Measurements from ENCODE around the gene CPSF7.
A peak's percentile ranks its signal among the peaks of the same experiment; 100 is the strongest.

CPSF7 gene

DNA sequence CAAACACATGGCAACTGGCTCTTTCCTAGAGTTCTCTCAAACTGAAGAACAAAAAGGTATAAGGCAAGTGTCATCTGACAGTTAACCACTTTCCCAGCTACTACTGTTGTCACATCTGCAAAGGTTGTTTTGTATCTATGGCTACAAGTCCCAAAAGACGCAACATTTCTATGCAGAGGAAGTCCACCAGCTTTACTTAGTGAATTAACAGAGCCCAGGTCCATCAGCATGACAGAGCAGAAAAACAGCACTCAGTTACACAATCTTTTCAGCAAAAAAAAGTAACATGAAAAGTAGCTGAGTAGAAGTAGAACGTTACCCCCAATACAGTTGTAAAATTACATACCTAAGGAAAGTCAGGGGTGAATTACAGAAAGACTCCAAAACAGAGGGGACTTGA lies 12.1 kb downstream of the CPSF7 start:
- Histone ChIP-seq H3K36me3 (peaks cover 75% of the 10 kb centered on the region), H3K27me3 (no peaks in the 10 kb centered on the region), H3K27ac (peak overlapping the region; percentile 90)

DNA sequence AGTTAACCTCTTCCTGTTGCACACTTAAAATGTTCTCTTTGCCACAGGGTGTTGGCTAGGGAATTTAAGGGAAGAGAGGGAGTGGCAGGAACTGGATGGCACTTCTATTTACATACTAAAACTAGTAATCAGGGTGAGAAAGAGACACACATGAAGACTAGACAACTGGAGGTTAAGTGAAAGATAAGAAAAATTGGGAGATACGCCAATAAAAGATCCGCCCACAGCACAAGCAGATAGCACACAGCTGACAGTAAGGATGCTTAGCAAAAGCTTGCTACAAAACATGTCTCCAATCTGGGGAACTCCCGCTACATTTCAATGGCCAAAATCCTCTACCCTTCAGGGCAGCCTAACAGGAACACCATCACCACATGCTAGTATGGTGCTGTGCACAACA lies 12.8 kb downstream of the CPSF7 start:
- H3K4me1 ChIP-seq (ENCODE audit: control insufficient read depth in 1 of 2, insufficient read depth in 1 of 2, low read depth in 1 of 2, low read length in 1 of 2): peaks cover 42 to 44% of the 10 kb centered on the region in 2 experiments
- H3K9me3 ChIP-seq: no peaks in the 10 kb centered on the region
- TF ChIP-seq, protein P1, sequence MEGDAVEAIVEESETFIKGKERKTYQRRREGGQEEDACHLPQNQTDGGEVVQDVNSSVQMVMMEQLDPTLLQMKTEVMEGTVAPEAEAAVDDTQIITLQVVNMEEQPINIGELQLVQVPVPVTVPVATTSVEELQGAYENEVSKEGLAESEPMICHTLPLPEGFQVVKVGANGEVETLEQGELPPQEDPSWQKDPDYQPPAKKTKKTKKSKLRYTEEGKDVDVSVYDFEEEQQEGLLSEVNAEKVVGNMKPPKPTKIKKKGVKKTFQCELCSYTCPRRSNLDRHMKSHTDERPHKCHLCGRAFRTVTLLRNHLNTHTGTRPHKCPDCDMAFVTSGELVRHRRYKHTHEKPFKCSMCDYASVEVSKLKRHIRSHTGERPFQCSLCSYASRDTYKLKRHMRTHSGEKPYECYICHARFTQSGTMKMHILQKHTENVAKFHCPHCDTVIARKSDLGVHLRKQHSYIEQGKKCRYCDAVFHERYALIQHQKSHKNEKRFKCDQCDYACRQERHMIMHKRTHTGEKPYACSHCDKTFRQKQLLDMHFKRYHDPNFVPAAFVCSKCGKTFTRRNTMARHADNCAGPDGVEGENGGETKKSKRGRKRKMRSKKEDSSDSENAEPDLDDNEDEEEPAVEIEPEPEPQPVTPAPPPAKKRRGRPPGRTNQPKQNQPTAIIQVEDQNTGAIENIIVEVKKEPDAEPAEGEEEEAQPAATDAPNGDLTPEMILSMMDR (IDR thresholded peaks at IDR 0.05): no peak
- peaks cover 78% of the 10 kb centered on the region for H3K36me3 ChIP-seq
- H3K27ac ChIP-seq: peak overlapping the region; percentile 90
- H3K27me3 ChIP-seq: no peaks in the 10 kb centered on the region
- peak overlapping the region in 1 of 2 experiments; percentile 38 for H3K4me3 ChIP-seq (ENCODE audit: low read depth in 1 of 2, low read length in 1 of 2)

More for the DNA sequence above, 12.1 kb downstream of the CPSF7 start:
- TF ChIP-seq, protein P1 (IDR thresholded peaks at IDR 0.05): no peak
- peak overlapping the region; percentile 19 to 38 for H3K4me3 ChIP-seq (ENCODE audit: low read depth in 1 of 2, low read length in 1 of 2)
- H3K9me3 ChIP-seq: no peaks in the 10 kb centered on the region
- H3K4me1 ChIP-seq (ENCODE audit: control insufficient read depth in 1 of 2, insufficient read depth in 1 of 2, low read depth in 1 of 2, low read length in 1 of 2): peaks cover 42 to 44% of the 10 kb centered on the region in 2 experiments

DNA sequence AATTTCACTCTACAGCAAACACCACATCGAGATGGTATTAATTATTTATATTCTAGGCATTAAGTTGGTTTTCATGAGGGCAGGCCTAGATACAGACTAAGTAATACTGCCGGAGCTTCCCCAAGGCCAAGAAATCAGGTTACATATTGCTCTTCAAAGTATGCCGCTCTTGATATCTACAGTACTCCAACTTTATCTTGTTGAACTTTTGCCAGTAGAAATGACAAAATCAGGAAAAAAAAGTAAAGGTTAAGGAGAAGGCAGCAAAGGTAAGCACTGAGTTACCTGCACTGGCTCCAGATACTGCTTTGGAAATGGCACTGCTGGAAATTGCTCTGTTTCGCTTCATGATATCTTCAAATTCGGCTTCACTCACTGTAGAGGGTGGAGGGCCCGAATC lies 14.4 kb downstream of the CPSF7 start:
- Histone ChIP-seq H3K27ac (peak overlapping the region; percentile 90), H3K9me3 (no peaks in the 10 kb centered on the region), H3K36me3 (peaks cover 79% of the 10 kb centered on the region), H3K27me3 (no peaks in the 10 kb centered on the region), H3K4me1 (ENCODE audit: control insufficient read depth in 1 of 2, insufficient read depth in 1 of 2, low read depth in 1 of 2, low read length in 1 of 2) (peaks cover 42 to 44% of the 10 kb centered on the region in 2 experiments), H3K4me3 (ENCODE audit: low read depth in 1 of 2, low read length in 1 of 2) (no peak overlapping the region)
- TF ChIP-seq, protein P1 (IDR thresholded peaks at IDR 0.05): no peak

DNA sequence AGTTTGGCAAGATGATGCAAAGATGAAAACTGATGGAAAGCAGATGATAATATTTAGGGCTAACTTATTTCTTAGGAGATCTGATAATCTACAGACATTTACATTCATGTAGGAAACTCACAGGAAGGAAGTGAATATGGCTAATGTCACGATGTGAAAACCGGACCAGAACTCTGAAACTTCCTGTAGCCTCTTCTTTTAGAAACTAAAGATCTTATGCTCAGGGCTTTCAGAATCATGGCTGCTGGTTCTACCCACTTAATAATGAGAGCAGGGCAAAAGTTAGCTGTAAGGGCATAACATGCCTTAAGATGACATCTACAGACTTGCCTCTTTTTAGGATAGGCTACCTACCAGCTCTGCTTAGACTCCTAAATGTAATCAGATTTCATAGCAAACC lies 15.2 kb downstream of the CPSF7 start:
- no peaks in the 10 kb centered on the region for H3K9me3 ChIP-seq
- no peaks in the 10 kb centered on the region for H3K27me3 ChIP-seq
- TF ChIP-seq, protein P1 (IDR thresholded peaks at IDR 0.05): no peak
- H3K36me3 ChIP-seq: peaks cover 79% of the 10 kb centered on the region
- H3K27ac ChIP-seq: peak overlapping the region; percentile 90
- H3K4me1 ChIP-seq (ENCODE audit: control insufficient read depth in 1 of 2, insufficient read depth in 1 of 2, low read depth in 1 of 2, low read length in 1 of 2): peaks cover 42 to 44% of the 10 kb centered on the region in 2 experiments
- no peak overlapping the region for H3K4me3 ChIP-seq (ENCODE audit: low read depth in 1 of 2, low read length in 1 of 2)

DNA sequence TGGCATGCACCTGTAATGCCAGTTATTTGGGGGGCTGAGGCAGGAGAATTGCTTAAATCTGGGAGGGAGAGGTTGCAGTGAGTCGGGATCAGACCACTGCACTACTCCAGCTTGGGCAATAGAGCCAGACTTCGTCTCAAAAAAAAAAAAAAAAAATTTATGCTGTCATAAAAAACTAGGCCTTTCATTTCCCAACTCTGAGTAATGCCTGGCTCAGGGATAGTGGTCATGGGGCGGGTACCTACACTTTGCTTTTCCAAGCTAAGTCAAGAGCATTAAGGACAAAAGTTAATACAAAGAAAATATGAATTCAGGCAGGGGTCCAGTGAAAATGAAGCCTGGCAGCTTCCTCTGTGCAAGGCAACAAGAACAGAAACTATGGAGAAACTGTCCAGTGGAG lies 16.3 kb downstream of the CPSF7 start:
- TF ChIP-seq, protein P1 (IDR thresholded peaks at IDR 0.05): no peak

DNA sequence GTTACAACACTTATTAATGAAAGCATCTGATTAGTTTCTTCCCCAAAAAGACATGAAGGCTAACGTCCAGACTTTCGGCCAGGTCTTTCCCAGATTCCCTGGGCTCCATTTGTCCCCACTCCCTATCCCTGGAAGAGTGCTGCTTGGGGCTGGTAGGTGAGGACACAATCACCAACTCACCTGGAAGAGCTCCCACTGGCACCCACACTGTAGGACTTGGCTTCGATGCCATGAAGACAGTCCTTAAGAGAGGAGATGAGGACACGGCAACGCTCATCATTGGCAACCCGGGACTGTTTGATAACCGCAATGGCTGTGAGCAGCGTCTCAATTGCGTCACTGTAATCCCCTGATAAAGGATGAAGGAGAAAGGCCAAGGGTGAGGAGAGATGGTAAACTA lies 18.2 kb downstream of the CPSF7 start:
- peaks cover 18 to 21% of the 10 kb centered on the region in 2 experiments for H3K4me1 ChIP-seq (ENCODE audit: control insufficient read depth in 1 of 2, insufficient read depth in 1 of 2, low read depth in 1 of 2, low read length in 1 of 2)
- H3K9me3 ChIP-seq: no peaks in the 10 kb centered on the region
- H3K4me3 ChIP-seq (ENCODE audit: low read depth in 1 of 2, low read length in 1 of 2): no peak overlapping the region
- TF ChIP-seq, protein P1 (IDR thresholded peaks at IDR 0.05): no peak
- peaks cover 99% of the 10 kb centered on the region for H3K36me3 ChIP-seq
- no peaks in the 10 kb centered on the region for H3K27me3 ChIP-seq
- H3K27ac ChIP-seq: peak overlapping the region; percentile 3

More for the DNA sequence above, 16.3 kb downstream of the CPSF7 start:
- peak overlapping the region; percentile 90 for H3K27ac ChIP-seq
- peaks cover 36 to 40% of the 10 kb centered on the region in 2 experiments for H3K4me1 ChIP-seq (ENCODE audit: control insufficient read depth in 1 of 2, insufficient read depth in 1 of 2, low read depth in 1 of 2, low read length in 1 of 2)
- no peaks in the 10 kb centered on the region for H3K27me3 ChIP-seq
- H3K9me3 ChIP-seq: no peaks in the 10 kb centered on the region
- H3K4me3 ChIP-seq (ENCODE audit: low read depth in 1 of 2, low read length in 1 of 2): no peak overlapping the region
- peaks cover 80% of the 10 kb centered on the region for H3K36me3 ChIP-seq
